Fibroblast of lung (primary cell): ENCODE data around the gene OR2T29. TPM values are rescaled to one million over a fixed set of nuclear protein-coding genes. Genes with fewer than 3 reads are reported as not detected.

ENCODE experiments used
- DNase-seq, 2 donors: peaks; one replicate each; pipeline versions ENCODE4 v3.0.0 to v3.0.0-alpha.2; 2010; ENCODE audit warnings: low read depth in 2 of 2
- H2AFZ ChIP-seq: 2 replicates; pipeline ENCODE4 v1.5.1; 2012; ENCODE audit warnings: low read length, control low read depth, inconsistent platforms
- H3K27ac ChIP-seq: 2 replicates; pipeline ENCODE4 v1.5.1; 2011; ENCODE audit warnings: low read length, control low read depth; ENCODE audit not compliant: insufficient read depth
- H3K27me3 ChIP-seq: 2 replicates; pipeline ENCODE4 v1.5.1; 2011; ENCODE audit warnings: mild to moderate bottlenecking, low read length; ENCODE audit not compliant: control insufficient read depth, insufficient read depth
- H3K36me3 ChIP-seq: 2 replicates; pipeline ENCODE4 v1.5.1; 2011; ENCODE audit warnings: low read length; ENCODE audit not compliant: control insufficient read depth, insufficient read depth
- H3K4me1 ChIP-seq: 2 replicates; pipeline ENCODE4 v1.5.1; 2011; ENCODE audit warnings: low read length; ENCODE audit not compliant: control insufficient read depth, insufficient read depth; ENCODE audit errors: extremely low read depth
- H3K4me2 ChIP-seq: 2 replicates; pipeline ENCODE4 v1.5.1; 2011; ENCODE audit warnings: low read length, control low read depth; ENCODE audit not compliant: insufficient read depth; ENCODE audit errors: extremely low read depth
- H3K4me3 ChIP-seq, 4 experiments: fragments of 200-600 bp in 1 of 4; sonication (generic) in 1 of 4; replicated peaks in 1 of 4; 2 replicates each; pipeline ENCODE4 v1.5.1; 2011 to 2016; ENCODE audit warnings: low read length in 4 of 4, low read depth in 3 of 4, mild to moderate bottlenecking in 3 of 4, control low read depth in 2 of 4, inconsistent platforms in 1 of 4, mixed read lengths in 1 of 4; ENCODE audit not compliant: insufficient read depth in 1 of 4; ENCODE audit errors: control extremely low read depth in 1 of 4
- H3K79me2 ChIP-seq: 2 replicates; pipeline ENCODE4 v1.5.1; 2012; ENCODE audit warnings: mild to moderate bottlenecking, low read length, inconsistent platforms; ENCODE audit not compliant: control insufficient read depth, insufficient read depth
- H3K9ac ChIP-seq: 2 replicates; pipeline ENCODE4 v1.5.1; 2011; ENCODE audit warnings: mild to moderate bottlenecking, low read length, control low read depth; ENCODE audit not compliant: insufficient read depth
- H3K9me3 ChIP-seq: 2 replicates; pipeline ENCODE4 v1.5.1; 2012; ENCODE audit warnings: low read depth, low read length; ENCODE audit not compliant: control insufficient read depth, insufficient read depth
- H4K20me1 ChIP-seq: 2 replicates; pipeline ENCODE4 v1.5.1; 2011; ENCODE audit warnings: low read length; ENCODE audit not compliant: control insufficient read depth, insufficient read depth; ENCODE audit errors: extremely low read depth
- CTCF ChIP-seq, 2 donors: IDR thresholded peaks in 1 of 2; conservative IDR thresholded peaks in 1 of 2; 1 replicate in 1 of 2; 2 replicates in 1 of 2; pipeline ENCODE4 v1.5.1; 2011 to 2012; ENCODE audit warnings: low read length in 2 of 2, control low read depth in 1 of 2, inconsistent platforms in 1 of 2, low read depth in 1 of 2, mild to moderate bottlenecking in 1 of 2
- EZH2 ChIP-seq: IDR thresholded peaks from 2 replicates; pipeline ENCODE4 v1.5.1; 2012; ENCODE audit warnings: low read length, control low read depth, mild to moderate bottlenecking; ENCODE audit errors: missing control alignments
- polyA plus RNA-seq, 2 donors: library from polyadenylated mRNA; depleted of rRNA in 1 of 2; stranded (reverse) in 1 of 2; unstranded in 1 of 2; fragments of >200 nt; gene quantifications; 2 replicates each; pipeline ENCODE4 v1.2.1, GENCODE V29; 2011 to 2012; ENCODE audit warnings: missing spikeins in 1 of 2
- total RNA-seq: library from RNA; depleted of rRNA; stranded (reverse); fragments of >200 nt; gene quantifications from 2 replicates; pipeline ENCODE4 v1.2.1, GENCODE V29; 2014

OR2T29 gene
- total and polyA plus RNA-seq, 2 donors (not counting 1 experiment from before 2014, with no cell fraction given): not detected

GRCh38 chr1:248599396-248599795 lies 36.8 kb upstream of the OR2T29 start:
- Histone ChIP-seq H3K27me3 (no peaks in the 10 kb centered on the region), H2AFZ (no peak overlapping the region), H4K20me1 (no peaks in the 10 kb centered on the region), H3K36me3 (no peaks in the 10 kb centered on the region), H3K9me3 (no peaks in the 10 kb centered on the region), H3K9ac (no peak overlapping the region), H3K4me1 (no peaks in the 10 kb centered on the region), H3K4me2 (no peak overlapping the region), H3K79me2 (no peaks in the 10 kb centered on the region), H3K27ac (no peak overlapping the region), H3K4me3 (no peak overlapping the region)
- TF ChIP-seq CTCF (conservative IDR thresholded peaks at IDR 0.05 in 1 of 2, IDR thresholded peaks at IDR 0.05 in 1 of 2; ENCODE audit: low read depth in 1 of 2, low read length in 2 of 2) (no peak), EZH2 (no peak)
- DNase-seq: no peak

GRCh38 chr1:248597589-248597988 lies 35.0 kb upstream of the OR2T29 start, which contains the start of gene OR2T10:
Gene OR2T10, minus strand, starts transcription at chr1:248597700. Its CDS starts 3,932 bp downstream, at chr1:248593768.
- Histone ChIP-seq H3K9ac (no peak within 1 kb of the TSS), H3K4me1 (no peaks in the 10 kb centered on the region), H3K4me2 (no peak within 1 kb of the TSS), H3K27me3 (no peaks in the 10 kb centered on the region), H3K9me3 (no peaks in the 10 kb centered on the region), H3K27ac (no peak within 1 kb of the TSS), H3K4me3 (no peak within 1 kb of the TSS), H4K20me1 (no peaks in the 10 kb centered on the region), H2AFZ (no peak within 1 kb of the TSS), H3K79me2 (no peaks in the 10 kb centered on the region), H3K36me3 (no peaks in the 10 kb centered on the region)
- no peak for DNase-seq
- TF ChIP-seq CTCF (conservative IDR thresholded peaks at IDR 0.05 in 1 of 2, IDR thresholded peaks at IDR 0.05 in 1 of 2; ENCODE audit: low read depth in 1 of 2, low read length in 2 of 2) (no peak), EZH2 (no peak)

GRCh38 chr1:248596615-248597014 lies 34.0 kb upstream of the OR2T29 start:
- Histone ChIP-seq H3K4me1 (no peaks in the 10 kb centered on the region), H4K20me1 (no peaks in the 10 kb centered on the region), H3K36me3 (no peaks in the 10 kb centered on the region), H3K27ac (no peak overlapping the region), H2AFZ (no peak overlapping the region), H3K4me3 (no peak overlapping the region), H3K9me3 (no peaks in the 10 kb centered on the region), H3K4me2 (no peak overlapping the region), H3K9ac (no peak overlapping the region), H3K79me2 (no peaks in the 10 kb centered on the region), H3K27me3 (no peaks in the 10 kb centered on the region)
- TF ChIP-seq EZH2: no peak
- no peak for TF ChIP-seq CTCF (conservative IDR thresholded peaks at IDR 0.05 in 1 of 2, IDR thresholded peaks at IDR 0.05 in 1 of 2; ENCODE audit: low read depth in 1 of 2, low read length in 2 of 2)
- no peak for DNase-seq
